Measurements from ENCODE around the gene VTCN1. TPM values are rescaled to one million over a fixed set of nuclear protein-coding genes. Genes with fewer than 3 reads are reported as not detected.

Gene VTCN1
- total RNA-seq, 1 experiment from 2014 or later: not detected

DNA sequence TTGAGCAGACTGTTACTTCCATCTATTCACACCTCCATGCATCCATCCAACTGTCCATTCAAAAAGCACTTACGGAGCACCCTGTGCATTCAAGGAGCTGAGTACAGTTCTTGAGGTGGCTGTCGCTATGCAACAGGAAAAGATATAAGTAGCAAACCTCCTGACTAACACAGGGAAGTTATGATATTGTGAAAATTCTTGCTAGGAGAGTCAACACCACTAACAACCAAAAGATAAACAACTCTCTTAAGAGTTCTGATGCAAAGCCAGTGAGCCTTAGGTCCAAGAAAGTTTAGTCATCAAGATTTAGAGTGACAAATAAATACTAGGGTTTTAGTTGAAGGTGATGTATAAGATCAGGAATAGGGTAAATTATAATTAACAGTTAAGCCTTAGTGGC, 44.7 kb downstream of the VTCN1 start (continued):
- TF ChIP-seq, protein P1, sequence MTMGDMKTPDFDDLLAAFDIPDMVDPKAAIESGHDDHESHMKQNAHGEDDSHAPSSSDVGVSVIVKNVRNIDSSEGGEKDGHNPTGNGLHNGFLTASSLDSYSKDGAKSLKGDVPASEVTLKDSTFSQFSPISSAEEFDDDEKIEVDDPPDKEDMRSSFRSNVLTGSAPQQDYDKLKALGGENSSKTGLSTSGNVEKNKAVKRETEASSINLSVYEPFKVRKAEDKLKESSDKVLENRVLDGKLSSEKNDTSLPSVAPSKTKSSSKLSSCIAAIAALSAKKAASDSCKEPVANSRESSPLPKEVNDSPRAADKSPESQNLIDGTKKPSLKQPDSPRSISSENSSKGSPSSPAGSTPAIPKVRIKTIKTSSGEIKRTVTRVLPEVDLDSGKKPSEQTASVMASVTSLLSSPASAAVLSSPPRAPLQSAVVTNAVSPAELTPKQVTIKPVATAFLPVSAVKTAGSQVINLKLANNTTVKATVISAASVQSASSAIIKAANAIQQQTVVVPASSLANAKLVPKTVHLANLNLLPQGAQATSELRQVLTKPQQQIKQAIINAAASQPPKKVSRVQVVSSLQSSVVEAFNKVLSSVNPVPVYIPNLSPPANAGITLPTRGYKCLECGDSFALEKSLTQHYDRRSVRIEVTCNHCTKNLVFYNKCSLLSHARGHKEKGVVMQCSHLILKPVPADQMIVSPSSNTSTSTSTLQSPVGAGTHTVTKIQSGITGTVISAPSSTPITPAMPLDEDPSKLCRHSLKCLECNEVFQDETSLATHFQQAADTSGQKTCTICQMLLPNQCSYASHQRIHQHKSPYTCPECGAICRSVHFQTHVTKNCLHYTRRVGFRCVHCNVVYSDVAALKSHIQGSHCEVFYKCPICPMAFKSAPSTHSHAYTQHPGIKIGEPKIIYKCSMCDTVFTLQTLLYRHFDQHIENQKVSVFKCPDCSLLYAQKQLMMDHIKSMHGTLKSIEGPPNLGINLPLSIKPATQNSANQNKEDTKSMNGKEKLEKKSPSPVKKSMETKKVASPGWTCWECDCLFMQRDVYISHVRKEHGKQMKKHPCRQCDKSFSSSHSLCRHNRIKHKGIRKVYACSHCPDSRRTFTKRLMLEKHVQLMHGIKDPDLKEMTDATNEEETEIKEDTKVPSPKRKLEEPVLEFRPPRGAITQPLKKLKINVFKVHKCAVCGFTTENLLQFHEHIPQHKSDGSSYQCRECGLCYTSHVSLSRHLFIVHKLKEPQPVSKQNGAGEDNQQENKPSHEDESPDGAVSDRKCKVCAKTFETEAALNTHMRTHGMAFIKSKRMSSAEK (CRISPR knock-in tag; IDR thresholded peaks at IDR 0.05; ENCODE audit: borderline replicate concordance): no peak
- no peak for TF ChIP-seq MXD4 (CRISPR knock-in tag; IDR thresholded peaks at IDR 0.05; ENCODE audit: borderline replicate concordance)
- no peak for TF ChIP-seq ZNF416 (CRISPR knock-in tag; IDR thresholded peaks at IDR 0.05)
- TF ChIP-seq, protein P2, sequence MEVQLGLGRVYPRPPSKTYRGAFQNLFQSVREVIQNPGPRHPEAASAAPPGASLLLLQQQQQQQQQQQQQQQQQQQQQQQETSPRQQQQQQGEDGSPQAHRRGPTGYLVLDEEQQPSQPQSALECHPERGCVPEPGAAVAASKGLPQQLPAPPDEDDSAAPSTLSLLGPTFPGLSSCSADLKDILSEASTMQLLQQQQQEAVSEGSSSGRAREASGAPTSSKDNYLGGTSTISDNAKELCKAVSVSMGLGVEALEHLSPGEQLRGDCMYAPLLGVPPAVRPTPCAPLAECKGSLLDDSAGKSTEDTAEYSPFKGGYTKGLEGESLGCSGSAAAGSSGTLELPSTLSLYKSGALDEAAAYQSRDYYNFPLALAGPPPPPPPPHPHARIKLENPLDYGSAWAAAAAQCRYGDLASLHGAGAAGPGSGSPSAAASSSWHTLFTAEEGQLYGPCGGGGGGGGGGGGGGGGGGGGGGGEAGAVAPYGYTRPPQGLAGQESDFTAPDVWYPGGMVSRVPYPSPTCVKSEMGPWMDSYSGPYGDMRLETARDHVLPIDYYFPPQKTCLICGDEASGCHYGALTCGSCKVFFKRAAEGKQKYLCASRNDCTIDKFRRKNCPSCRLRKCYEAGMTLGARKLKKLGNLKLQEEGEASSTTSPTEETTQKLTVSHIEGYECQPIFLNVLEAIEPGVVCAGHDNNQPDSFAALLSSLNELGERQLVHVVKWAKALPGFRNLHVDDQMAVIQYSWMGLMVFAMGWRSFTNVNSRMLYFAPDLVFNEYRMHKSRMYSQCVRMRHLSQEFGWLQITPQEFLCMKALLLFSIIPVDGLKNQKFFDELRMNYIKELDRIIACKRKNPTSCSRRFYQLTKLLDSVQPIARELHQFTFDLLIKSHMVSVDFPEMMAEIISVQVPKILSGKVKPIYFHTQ (CRISPR knock-in tag; IDR thresholded peaks at IDR 0.05): no peak

DNA sequence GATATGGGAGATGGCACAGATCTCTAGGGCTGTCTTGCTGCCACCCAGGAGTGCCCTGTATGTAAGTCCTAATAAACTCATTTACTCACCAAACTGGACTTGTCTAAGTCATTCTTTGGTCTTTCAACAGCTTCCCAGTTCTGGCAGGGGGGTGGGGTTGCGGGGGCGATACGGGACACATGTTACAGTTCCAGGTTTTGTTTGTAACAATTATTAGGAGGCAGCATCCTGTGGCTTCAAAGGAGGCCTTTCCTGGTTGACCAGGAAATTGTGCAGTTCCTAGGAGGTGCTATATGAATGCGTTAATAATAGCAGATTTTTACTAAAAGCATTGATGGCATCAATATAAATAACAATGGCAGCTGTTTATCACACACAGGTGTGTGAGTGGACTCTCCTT, 46.5 kb downstream of the VTCN1 start:
- H3K27me3 Mint-ChIP-seq (ENCODE audit: low read depth): no peaks in the 10 kb centered on the region; the same call in 1 of the 2 replicates
- H3K9me3 Mint-ChIP-seq: peaks cover 15% of the 10 kb centered on the region
- POLR2A ChIA-PET: interaction anchor here (0.6 kb wide), 1 partner anchor 8 kb away, joined by 3 read pairs; no protein-coding TSS in a partner anchor
- ATAC-seq (no peak), DNase-seq (ENCODE audit: low spot score) (no peak)
- H3K4me3 Mint-ChIP-seq: no peak overlapping the region
- CTCF ChIA-PET: interaction anchor here (0.6 kb wide), 1 partner anchor 14 kb away, joined by 3 read pairs; no protein-coding TSS in a partner anchor
- H3K4me1 Mint-ChIP-seq: peaks cover 20% of the 10 kb centered on the region
- H3K36me3 Mint-ChIP-seq: peaks cover 3% of the 10 kb centered on the region; the same call in 1 of the 2 replicates
- no peak overlapping the region for H3K27ac Mint-ChIP-seq
- TF ChIP-seq NR3C1 (CRISPR knock-in tag; conservative IDR thresholded peaks at IDR 0.05; ENCODE audit: low read depth) (no peak), PRRX2 (CRISPR knock-in tag; IDR thresholded peaks at IDR 0.05) (no peak), KAT7 (CRISPR knock-in tag; IDR thresholded peaks at IDR 0.05; ENCODE audit: borderline replicate concordance) (no peak), ZBTB21 (CRISPR knock-in tag; IDR thresholded peaks at IDR 0.05; ENCODE audit: borderline replicate concordance) (no peak), ZNF219 (CRISPR knock-in tag; IDR thresholded peaks at IDR 0.05; ENCODE audit: borderline replicate concordance) (no peak), EMX1 (CRISPR knock-in tag; IDR thresholded peaks at IDR 0.05) (no peak), RELA (CRISPR knock-in tag; IDR thresholded peaks at IDR 0.05; ENCODE audit: borderline replicate concordance) (no peak), JUN (CRISPR knock-in tag; IDR thresholded peaks at IDR 0.05) (no peak), SOX15 (CRISPR knock-in tag; IDR thresholded peaks at IDR 0.05) (no peak), NR2C2 (CRISPR knock-in tag; IDR thresholded peaks at IDR 0.05) (no peak), ZNF232 (CRISPR knock-in tag; IDR thresholded peaks at IDR 0.05) (no peak)
- TF ChIP-seq, protein P3, sequence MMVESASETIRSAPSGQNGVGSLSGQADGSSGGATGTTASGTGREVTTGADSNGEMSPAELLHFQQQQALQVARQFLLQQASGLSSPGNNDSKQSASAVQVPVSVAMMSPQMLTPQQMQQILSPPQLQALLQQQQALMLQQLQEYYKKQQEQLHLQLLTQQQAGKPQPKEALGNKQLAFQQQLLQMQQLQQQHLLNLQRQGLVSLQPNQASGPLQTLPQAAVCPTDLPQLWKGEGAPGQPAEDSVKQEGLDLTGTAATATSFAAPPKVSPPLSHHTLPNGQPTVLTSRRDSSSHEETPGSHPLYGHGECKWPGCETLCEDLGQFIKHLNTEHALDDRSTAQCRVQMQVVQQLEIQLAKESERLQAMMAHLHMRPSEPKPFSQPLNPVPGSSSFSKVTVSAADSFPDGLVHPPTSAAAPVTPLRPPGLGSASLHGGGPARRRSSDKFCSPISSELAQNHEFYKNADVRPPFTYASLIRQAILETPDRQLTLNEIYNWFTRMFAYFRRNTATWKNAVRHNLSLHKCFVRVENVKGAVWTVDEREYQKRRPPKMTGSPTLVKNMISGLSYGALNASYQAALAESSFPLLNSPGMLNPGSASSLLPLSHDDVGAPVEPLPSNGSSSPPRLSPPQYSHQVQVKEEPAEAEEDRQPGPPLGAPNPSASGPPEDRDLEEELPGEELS (CRISPR knock-in tag; IDR thresholded peaks at IDR 0.05): no peak

Measured in WTC11 (cell line).